BLaER1 treated with 17β-estradiol and CSF1 and Interleukin-3, amounts not matched to agents 10 nM and 100 nM (cell line): Measurements from ENCODE around the gene CDH23.

Source experiments
- H3K27ac ChIP-seq, 11 experiments: shearing (Covaris generic); formaldehyde crosslinking; 2 replicates each; pipeline ENCODE4 v1.8.1; 2022
- H3K27me3 ChIP-seq, 11 experiments: shearing (Covaris generic); formaldehyde crosslinking; 2 replicates each; pipeline ENCODE4 v1.8.1; 2022
- H3K36me3 ChIP-seq, 11 experiments: shearing (Covaris generic); formaldehyde crosslinking; 2 replicates each; pipeline ENCODE4 v1.8.1; 2022
- H3K4me1 ChIP-seq, 10 experiments: shearing (Covaris generic); formaldehyde crosslinking; 2 replicates each; pipeline ENCODE4 v1.8.1; 2022
- H3K4me2 ChIP-seq, 11 experiments: shearing (Covaris generic); formaldehyde crosslinking; 2 replicates each; pipeline ENCODE4 v1.8.1; 2022
- H3K4me3 ChIP-seq, 10 experiments: shearing (Covaris generic); formaldehyde crosslinking; 2 replicates each; pipeline ENCODE4 v1.8.1; 2022
- H3K9ac ChIP-seq, 11 experiments: shearing (Covaris generic); formaldehyde crosslinking; 2 replicates each; pipeline ENCODE4 v1.8.1; 2022
- H3K9me3 ChIP-seq, 11 experiments: shearing (Covaris generic); formaldehyde crosslinking; replicated peaks in 1 of 11; 2 replicates each; pipeline ENCODE4 v1.8.1; 2022
- H4K20me1 ChIP-seq, 11 experiments: shearing (Covaris generic); formaldehyde crosslinking; 2 replicates each; pipeline ENCODE4 v1.8.1; 2022
- Cebpa-rat ChIP-seq, 11 experiments: shearing (Covaris generic); IDR thresholded peaks; 2 replicates each; pipeline ENCODE4 v1.8.1; 2022

The CDH23 gene

GRCh38 chr10:71647526-71648253 is 251.0 kb downstream of the CDH23 start:
- TF ChIP-seq Cebpa-rat (IDR thresholded peaks at IDR 0.05) = no peak
- H3K9ac ChIP-seq = peak overlapping the region in 1 of 11 experiments; percentile 44; a peak in 2 of 22 replicates
- H3K4me3 ChIP-seq = no peak overlapping the region
- peaks cover 27 to 87% (median 56%) of the 10 kb centered on the region in 10 experiments for H3K4me1 ChIP-seq
- no peaks in the 10 kb centered on the region for H4K20me1 ChIP-seq
- H3K27me3 ChIP-seq = no peaks in the 10 kb centered on the region
- H3K27ac ChIP-seq = no peak overlapping the region
- H3K4me2 ChIP-seq = peak overlapping the region in 9 of 11 experiments; percentile 25 to 92 (median 49); a peak in 17 of 22 replicates
- no peaks in the 10 kb centered on the region for H3K9me3 ChIP-seq
- H3K36me3 ChIP-seq = no peaks in the 10 kb centered on the region

DNA sequence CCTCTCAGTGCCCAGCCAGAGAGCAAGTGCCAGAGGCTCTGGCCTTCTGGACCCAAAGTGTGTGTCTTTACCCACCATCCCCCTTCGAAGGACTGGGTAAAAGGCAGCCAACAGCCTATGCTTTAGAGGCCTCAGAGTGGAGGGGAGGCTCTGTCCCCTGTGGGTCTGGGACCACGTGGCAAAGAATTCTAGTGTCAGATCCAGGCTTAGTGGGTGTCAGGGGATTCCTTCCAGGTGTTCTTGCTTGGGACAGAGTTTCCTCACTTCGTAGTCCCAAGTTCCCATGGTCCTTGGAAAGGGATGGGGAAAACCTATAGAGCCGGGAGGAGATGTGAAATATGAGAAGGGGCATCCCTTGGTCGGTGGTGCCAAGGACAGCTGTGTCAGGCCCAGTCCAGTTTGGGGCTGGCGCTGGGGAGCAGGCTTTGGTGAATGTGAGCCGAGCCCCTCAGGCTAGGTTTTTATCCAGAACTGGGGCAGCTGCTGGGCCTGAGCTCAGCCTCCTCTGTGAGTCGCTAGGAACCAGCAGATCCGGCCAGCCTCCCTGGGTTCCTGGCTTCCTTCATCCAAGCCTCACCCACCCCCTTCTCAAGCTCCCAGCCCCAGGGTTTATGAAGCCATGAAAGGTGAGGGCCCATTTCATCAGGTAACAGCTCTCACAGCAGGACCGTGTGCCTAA is 251.7 kb downstream of the CDH23 start:
- peaks cover 27 to 86% (median 54%) of the 10 kb centered on the region in 10 experiments for H3K4me1 ChIP-seq
- H3K4me2 ChIP-seq = peak overlapping the region; percentile 20 to 92 (median 49); a peak in 20 of 22 replicates
- no peaks in the 10 kb centered on the region for H4K20me1 ChIP-seq
- no peak for TF ChIP-seq Cebpa-rat (IDR thresholded peaks at IDR 0.05)
- H3K4me3 ChIP-seq = no peak overlapping the region
- no peaks in the 10 kb centered on the region for H3K36me3 ChIP-seq
- no peaks in the 10 kb centered on the region for H3K9me3 ChIP-seq
- H3K27ac ChIP-seq = no peak overlapping the region
- H3K27me3 ChIP-seq = no peaks in the 10 kb centered on the region
- peak overlapping the region in 2 of 11 experiments; percentile 30 to 44; a peak in 2 of 22 replicates for H3K9ac ChIP-seq

DNA sequence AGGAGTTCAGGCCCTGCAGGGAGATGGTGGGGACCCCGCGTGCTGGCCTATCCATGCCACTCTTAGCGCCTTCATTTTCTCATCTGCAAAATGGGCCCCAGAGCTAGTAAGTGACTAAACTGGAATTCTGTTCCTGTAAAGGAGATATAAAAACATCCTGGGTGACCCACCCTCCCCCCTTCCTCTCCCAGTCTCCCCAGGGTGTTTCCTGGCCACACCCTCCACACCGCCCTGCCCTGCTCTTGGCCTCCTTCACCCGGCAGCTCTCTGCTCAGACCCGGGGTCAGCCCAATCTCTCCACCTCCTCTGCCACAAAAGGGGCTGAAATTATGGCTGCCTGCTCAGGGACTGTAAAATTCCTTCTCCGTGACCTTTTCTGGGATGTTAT is 252.2 kb downstream of the CDH23 start:
- Histone ChIP-seq H4K20me1 (no peaks in the 10 kb centered on the region), H3K27me3 (no peaks in the 10 kb centered on the region), H3K4me2 (peak overlapping the region in 10 of 11 experiments; percentile 20 to 92 (median 50); a peak in 17 of 22 replicates), H3K27ac (no peak overlapping the region), H3K4me3 (no peak overlapping the region), H3K9ac (0 out of 22 replicates have a peak overlapping the region, but pooled peaks of 1 of the 11 experiments have one; percentile 30), H3K36me3 (no peaks in the 10 kb centered on the region), H3K4me1 (peaks cover 24 to 86% (median 53%) of the 10 kb centered on the region in 10 experiments), H3K9me3 (no peaks in the 10 kb centered on the region)
- no peak for TF ChIP-seq Cebpa-rat (IDR thresholded peaks at IDR 0.05)

- H4K20me1 ChIP-seq = no peaks in the 10 kb centered on the region
- H3K4me2 ChIP-seq = peak overlapping the region in 7 of 11 experiments; percentile 25 to 73 (median 49); a peak in 9 of 22 replicates
- H3K9me3 ChIP-seq = no peaks in the 10 kb centered on the region
- H3K27me3 ChIP-seq = no peaks in the 10 kb centered on the region
- no peaks in the 10 kb centered on the region for H3K36me3 ChIP-seq
- H3K4me3 ChIP-seq = no peak overlapping the region
- H3K9ac ChIP-seq = no peak overlapping the region
- TF ChIP-seq Cebpa-rat (IDR thresholded peaks at IDR 0.05) = no peak
- H3K27ac ChIP-seq = no peak overlapping the region
- peaks cover 17 to 86% (median 46%) of the 10 kb centered on the region in 10 experiments for H3K4me1 ChIP-seq
Observed at GRCh38 chr10:71649631-71650030, 252.9 kb downstream of the CDH23 start.

DNA sequence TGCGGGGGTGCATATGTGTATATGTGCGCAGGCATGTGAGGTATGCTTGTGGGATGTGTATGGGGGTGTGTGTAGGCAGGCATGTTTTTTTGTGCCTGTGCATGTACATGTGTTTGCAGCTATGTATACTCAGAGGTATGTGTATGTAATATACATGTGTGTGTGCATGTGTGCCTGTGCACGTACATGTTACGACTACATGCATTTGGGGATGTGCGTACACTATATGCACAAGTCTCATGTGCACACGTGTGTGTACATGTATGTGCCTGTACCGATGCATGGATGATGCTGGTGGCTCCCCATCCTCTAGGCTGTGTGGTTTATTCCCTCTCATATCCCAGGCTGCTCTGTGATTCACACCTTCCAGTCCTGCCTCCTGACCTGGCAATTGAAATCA is 253.7 kb downstream of the CDH23 start:
- H3K9me3 ChIP-seq = no peaks in the 10 kb centered on the region
- H3K4me2 ChIP-seq = no peak overlapping the region
- H3K4me1 ChIP-seq = peaks cover 10 to 83% (median 39%) of the 10 kb centered on the region in 10 experiments; a peak in 19 of 20 replicates
- H3K4me3 ChIP-seq = no peak overlapping the region
- H4K20me1 ChIP-seq = no peaks in the 10 kb centered on the region
- no peak overlapping the region for H3K9ac ChIP-seq
- no peaks in the 10 kb centered on the region for H3K36me3 ChIP-seq
- H3K27me3 ChIP-seq = no peaks in the 10 kb centered on the region
- no peak overlapping the region for H3K27ac ChIP-seq
- no peak for TF ChIP-seq Cebpa-rat (IDR thresholded peaks at IDR 0.05)

GRCh38 chr10:71651428-71651827 is 254.7 kb downstream of the CDH23 start:
- Histone ChIP-seq H3K36me3 (no peaks in the 10 kb centered on the region), H3K4me1 (peaks cover 10 to 73% (median 34%) of the 10 kb centered on the region in 10 experiments; a peak in 19 of 20 replicates), H3K4me3 (no peak overlapping the region), H3K4me2 (no peak overlapping the region), H3K27ac (no peak overlapping the region), H3K27me3 (no peaks in the 10 kb centered on the region), H4K20me1 (no peaks in the 10 kb centered on the region), H3K9me3 (no peaks in the 10 kb centered on the region), H3K9ac (no peak overlapping the region)
- TF ChIP-seq Cebpa-rat (IDR thresholded peaks at IDR 0.05) = no peak

- peak overlapping the region in 4 of 11 experiments; percentile 7 to 26 (median 23); a peak in 4 of 22 replicates for H3K4me2 ChIP-seq
- H3K4me1 ChIP-seq = peaks cover 10 to 68% (median 31%) of the 10 kb centered on the region in 10 experiments; a peak in 19 of 20 replicates
- H3K9me3 ChIP-seq = no peaks in the 10 kb centered on the region
Observed at GRCh38 chr10:71651928-71652327, 255.2 kb downstream of the CDH23 start.

DNA sequence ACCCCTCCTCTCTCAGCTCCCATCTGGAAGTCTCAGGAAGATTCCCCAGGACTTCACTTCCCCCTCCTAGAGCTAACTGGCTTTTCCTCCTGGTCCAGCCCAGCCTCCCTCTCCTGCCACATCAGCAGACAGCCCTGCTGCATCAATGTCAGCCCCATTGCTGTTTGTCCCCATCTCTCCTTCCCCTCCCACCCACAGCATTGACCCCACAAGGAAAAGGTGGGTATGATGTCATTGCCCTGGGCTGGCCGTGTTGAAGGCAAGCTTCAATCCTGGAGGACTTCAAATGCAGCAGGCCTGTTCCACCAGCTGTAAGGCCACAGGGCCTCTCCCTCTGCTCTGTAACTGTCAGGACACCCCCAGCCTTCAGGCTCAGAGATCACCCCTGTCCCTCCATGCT is 256.3 kb downstream of the CDH23 start:
- H3K9me3 ChIP-seq = no peaks in the 10 kb centered on the region

More at GRCh38 chr10:71651928-71652327, 255.2 kb downstream of the CDH23 start:
- Histone ChIP-seq H3K27ac (no peak overlapping the region), H3K4me3 (no peak overlapping the region), H3K9ac (no peak overlapping the region), H3K27me3 (no peaks in the 10 kb centered on the region), H3K36me3 (no peaks in the 10 kb centered on the region), H4K20me1 (no peaks in the 10 kb centered on the region)
- TF ChIP-seq Cebpa-rat (IDR thresholded peaks at IDR 0.05) = no peak

DNA sequence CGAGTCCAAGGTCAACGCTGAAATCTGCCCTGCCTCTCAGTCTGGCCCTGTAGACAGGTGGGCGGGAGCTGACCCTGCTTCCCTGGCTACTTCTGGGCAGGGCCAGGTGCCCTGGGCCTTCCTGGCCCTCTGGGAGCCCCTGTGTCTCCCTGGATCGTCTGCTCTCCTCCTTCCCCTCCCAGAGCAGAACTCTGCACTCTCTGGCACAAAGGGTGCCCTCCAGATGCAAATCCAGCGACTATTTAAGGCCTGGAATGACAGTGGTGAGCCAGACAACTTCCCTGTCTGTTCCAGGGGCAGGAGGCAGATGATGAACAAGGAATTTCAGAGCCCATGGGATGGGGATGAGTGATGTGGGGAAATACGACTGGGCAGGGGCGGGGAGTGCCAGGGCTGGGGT is 259.5 kb downstream of the CDH23 start:
- TF ChIP-seq Cebpa-rat (IDR thresholded peaks at IDR 0.05) = no peak
- Histone ChIP-seq H3K9ac (no peak overlapping the region), H3K36me3 (no peaks in the 10 kb centered on the region), H3K4me1 (peaks cover 0 to 45% (median 14%) of the 10 kb centered on the region in 10 experiments; a peak in 13 of 20 replicates), H3K27me3 (peaks cover 5 to 19% (median 14%) of the 10 kb centered on the region in 11 experiments; a peak in 14 of 22 replicates), H4K20me1 (no peaks in the 10 kb centered on the region), H3K27ac (no peak overlapping the region), H3K9me3 (peaks cover 0 to 16% (median 6%) of the 10 kb centered on the region in 11 experiments; a peak in 14 of 22 replicates), H3K4me2 (no peak overlapping the region), H3K4me3 (no peak overlapping the region)

More for the DNA sequence above, 256.3 kb downstream of the CDH23 start:
- no peak for TF ChIP-seq Cebpa-rat (IDR thresholded peaks at IDR 0.05)
- H3K4me1 ChIP-seq = peaks cover 10 to 60% (median 26%) of the 10 kb centered on the region in 10 experiments; a peak in 19 of 20 replicates
- no peaks in the 10 kb centered on the region for H3K36me3 ChIP-seq
- H3K4me3 ChIP-seq = no peak overlapping the region
- H3K27ac ChIP-seq = no peak overlapping the region
- no peak overlapping the region for H3K9ac ChIP-seq
- no peaks in the 10 kb centered on the region for H4K20me1 ChIP-seq
- peaks cover 0 to 4% (median 4%) of the 10 kb centered on the region in 11 experiments; a peak in 12 of 22 replicates for H3K27me3 ChIP-seq
- H3K4me2 ChIP-seq = peak overlapping the region in 7 of 11 experiments; percentile 12 to 59 (median 30); a peak in 12 of 22 replicates
